ENCODE data around the gene HDLBP. TPM values are rescaled to one million over a fixed set of nuclear protein-coding genes. Genes with fewer than 3 reads are reported as not detected.
"Not testable (repeated sequence)": the region's sequence is repeated elsewhere in the genome, so short reads cannot be mapped to it uniquely, and the experiment has no call there.

HDLBP gene
- total RNA-seq, 2 experiments from 2014 or later: 293 to 310 TPM

GRCh38 chr2:241339839-241340630 is 24.6 kb upstream of the HDLBP start:
- ChIA-PET POLR2A (no interaction called here), CTCF (no interaction called here)

- ChIA-PET CTCF (interaction anchor here (0.8 kb wide), 1 partner anchor 544 kb away, joined by 3 read pairs; no protein-coding TSS in a partner anchor), POLR2A (no interaction called here)
Measured at GRCh38 chr2:241334813-241335212, 19.3 kb upstream of the HDLBP start.

GRCh38 chr2:241330616-241330981 is 15.1 kb upstream of the HDLBP start:
- CTCF ChIA-PET: no interaction called here
- POLR2A ChIA-PET: no interaction called here

- ChIA-PET CTCF (no interaction called here), POLR2A (interaction anchor here (0.6 kb wide), 1 partner anchor 377 kb away, joined by 9 read pairs; no protein-coding TSS in a partner anchor)
Measured at GRCh38 chr2:241329669-241330615, 14.5 kb upstream of the HDLBP start.

- ChIA-PET POLR2A (no interaction called here), CTCF (no interaction called here)
Measured at GRCh38 chr2:241325257-241325656, 9.8 kb upstream of the HDLBP start.

- ChIA-PET CTCF (no interaction called here), POLR2A (no interaction called here)
Measured at GRCh38 chr2:241324775-241325174, 9.3 kb upstream of the HDLBP start.

- ChIA-PET CTCF (no interaction called here), POLR2A (no interaction called here)
Measured at GRCh38 chr2:241323778-241324177, 8.3 kb upstream of the HDLBP start.

- POLR2A ChIA-PET: no interaction called here
- CTCF ChIA-PET: no interaction called here
Measured at GRCh38 chr2:241321886-241322285, 6.4 kb upstream of the HDLBP start.

GRCh38 chr2:241321033-241321432 is 5.6 kb upstream of the HDLBP start:
- POLR2A ChIA-PET: no interaction called here
- CTCF ChIA-PET: no interaction called here

GRCh38 chr2:241320394-241320793 is 4.9 kb upstream of the HDLBP start:
- POLR2A ChIA-PET: no interaction called here
- CTCF ChIA-PET: no interaction called here

- POLR2A ChIA-PET: not testable (repeated sequence)
- CTCF ChIA-PET: interaction anchor here (1.1 kb wide), 1 partner anchor 18 kb away, joined by 3 read pairs; no protein-coding TSS in a partner anchor
Measured at GRCh38 chr2:241318830-241319229, 3.4 kb upstream of the HDLBP start.

- ChIA-PET POLR2A (no interaction called here), CTCF (no interaction called here)
Measured at GRCh38 chr2:241317391-241317790, 1.9 kb upstream of the HDLBP start.

- ChIA-PET POLR2A (interaction anchor here (0.9 kb wide), 1 partner anchor 215 kb away, joined by 5 read pairs; the partner anchor contains the start of gene MTERF4), CTCF (no interaction called here)
Measured at GRCh38 chr2:241316825-241317224, 1.4 kb upstream of the HDLBP start.

GRCh38 chr2:241315879-241316631 is 583 bp upstream of the HDLBP start, which contains the start of gene SEPTIN2:
Gene SEPTIN2 (plus strand): TSS chr2:241315925. CDS start chr2:241324233, 8,308 bp downstream.
- ChIA-PET POLR2A (interaction anchor here (0.9 to 1.8 kb wide), 3 partner anchors 42 to 214 kb away, joined by 3 to 5 read pairs (median 4); partner anchors contain the start of gene MTERF4), CTCF (interaction anchor here (0.6 to 1.0 kb wide), 2 partner anchors 18 to 321 kb away, joined by 3 to 4 read pairs; partner anchors contain the start of gene THAP4)

- POLR2A ChIA-PET: interaction anchor here (0.6 to 1.8 kb wide), 4 partner anchors 8 to 96 kb away, joined by 3 to 4 read pairs (median 4); no protein-coding TSS in a partner anchor
- CTCF ChIA-PET: interaction anchor here (1.0 to 1.3 kb wide), 2 partner anchors 31 to 374 kb away, joined by 3 read pairs; no protein-coding TSS in a partner anchor
Measured at GRCh38 chr2:241314226-241315092, 1.0 kb downstream of the HDLBP start.

- ChIA-PET POLR2A (interaction anchor here (0.6 to 1.4 kb wide), 2 partner anchors 9 to 39 kb away, joined by 3 to 4 read pairs; no protein-coding TSS in a partner anchor), CTCF (interaction anchor here (1.3 kb wide), 1 partner anchor 32 kb away, joined by 3 read pairs; no protein-coding TSS in a partner anchor)
Measured at GRCh38 chr2:241313543-241314095, 1.9 kb downstream of the HDLBP start.

GRCh38 chr2:241312082-241312481 is 3.4 kb downstream of the HDLBP start:
- POLR2A ChIA-PET: interaction anchor here (0.6 kb wide), 1 partner anchor 13 kb away, joined by 10 read pairs; no protein-coding TSS in a partner anchor
- CTCF ChIA-PET: no interaction called here

GRCh38 chr2:241310917-241311566 is 4.4 kb downstream of the HDLBP start:
- POLR2A ChIA-PET: no interaction called here
- CTCF ChIA-PET: no interaction called here

Data from activated CD8-positive, alpha-beta memory T cell treated with anti-CD3 and anti-CD28 coated beads for 36 hours (primary cell).